ENCODE measurements around the gene PNMA8A. TPM values are rescaled to one million over a fixed set of nuclear protein-coding genes. Genes with fewer than 3 reads are reported as not detected.

Gene PNMA8A
- total RNA-seq, 1 donor from 2014 or later, result 10.1 TPM

DNA sequence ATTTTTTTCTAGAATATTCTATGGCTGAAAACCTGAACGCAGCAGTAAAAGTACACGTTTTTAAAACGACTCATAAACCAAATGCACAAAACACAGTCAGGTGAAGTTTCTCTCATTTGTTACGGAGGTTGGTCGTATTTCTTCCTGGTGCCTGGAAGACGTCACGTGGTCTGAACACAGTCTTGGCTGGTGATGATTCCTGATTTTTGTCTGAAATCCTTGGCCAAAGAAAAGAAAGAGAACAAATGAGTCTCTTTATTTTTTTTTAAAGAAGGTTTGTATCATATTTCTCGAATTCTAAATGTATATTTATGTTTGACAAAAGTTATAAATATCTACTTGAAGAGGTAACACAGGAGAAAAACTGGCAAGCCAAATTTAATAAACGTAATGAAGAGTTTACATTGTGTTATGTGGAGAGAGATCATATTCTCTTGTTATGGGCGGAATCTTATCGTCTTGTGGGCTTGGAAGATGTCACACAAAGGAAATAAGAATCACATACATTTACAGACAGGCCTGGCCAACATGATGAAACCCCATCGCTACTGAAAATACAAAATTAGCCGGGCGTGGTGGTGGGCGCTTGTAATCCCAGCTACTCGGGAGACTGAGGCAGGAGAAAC, 10.0 kb upstream of the PNMA8A start:
- H3K27me3 Mint-ChIP-seq (ENCODE audit: low read depth), result no peaks in the 10 kb centered on the region
- H3K4me1 Mint-ChIP-seq (ENCODE audit: low read depth), result peaks cover 44% of the 10 kb centered on the region
- no peaks in the 10 kb centered on the region for H3K9me3 Mint-ChIP-seq (ENCODE audit: low read depth)
- no peak for DNase-seq (ENCODE audit: low spot score)
- no peaks in the 10 kb centered on the region for H3K36me3 Mint-ChIP-seq (ENCODE audit: low read depth)
- peak overlapping the region; percentile 37 for H3K4me3 Mint-ChIP-seq (ENCODE audit: unreplicated experiment)
- peak overlapping the region; percentile 94 for H3K27ac Mint-ChIP-seq (ENCODE audit: unreplicated experiment)
- TF ChIP-seq, protein P1, sequence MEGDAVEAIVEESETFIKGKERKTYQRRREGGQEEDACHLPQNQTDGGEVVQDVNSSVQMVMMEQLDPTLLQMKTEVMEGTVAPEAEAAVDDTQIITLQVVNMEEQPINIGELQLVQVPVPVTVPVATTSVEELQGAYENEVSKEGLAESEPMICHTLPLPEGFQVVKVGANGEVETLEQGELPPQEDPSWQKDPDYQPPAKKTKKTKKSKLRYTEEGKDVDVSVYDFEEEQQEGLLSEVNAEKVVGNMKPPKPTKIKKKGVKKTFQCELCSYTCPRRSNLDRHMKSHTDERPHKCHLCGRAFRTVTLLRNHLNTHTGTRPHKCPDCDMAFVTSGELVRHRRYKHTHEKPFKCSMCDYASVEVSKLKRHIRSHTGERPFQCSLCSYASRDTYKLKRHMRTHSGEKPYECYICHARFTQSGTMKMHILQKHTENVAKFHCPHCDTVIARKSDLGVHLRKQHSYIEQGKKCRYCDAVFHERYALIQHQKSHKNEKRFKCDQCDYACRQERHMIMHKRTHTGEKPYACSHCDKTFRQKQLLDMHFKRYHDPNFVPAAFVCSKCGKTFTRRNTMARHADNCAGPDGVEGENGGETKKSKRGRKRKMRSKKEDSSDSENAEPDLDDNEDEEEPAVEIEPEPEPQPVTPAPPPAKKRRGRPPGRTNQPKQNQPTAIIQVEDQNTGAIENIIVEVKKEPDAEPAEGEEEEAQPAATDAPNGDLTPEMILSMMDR (IDR thresholded peaks at IDR 0.05), result no peak

DNA sequence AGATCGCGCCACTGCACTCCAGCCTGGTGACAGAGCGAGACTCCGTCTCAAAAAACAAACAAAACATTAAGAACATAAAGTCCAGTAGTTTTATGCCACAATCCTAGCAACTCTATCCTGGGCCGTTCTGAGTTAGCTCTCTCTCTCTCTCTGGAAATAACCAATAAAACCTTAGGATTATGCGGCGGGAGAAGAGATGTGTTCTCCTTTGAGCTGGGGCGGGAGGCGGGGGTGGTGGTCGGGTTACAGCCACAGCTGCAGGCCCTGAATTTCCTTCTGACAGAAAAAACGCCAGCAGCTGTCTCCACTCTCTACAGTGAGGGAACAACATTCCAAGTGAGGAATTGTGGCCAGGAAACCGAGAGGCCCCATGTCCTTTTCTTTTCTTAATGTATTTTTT, 9.1 kb upstream of the PNMA8A start:
- peak overlapping the region; percentile 37 for H3K4me3 Mint-ChIP-seq (ENCODE audit: unreplicated experiment)
- no peaks in the 10 kb centered on the region for H3K27me3 Mint-ChIP-seq (ENCODE audit: low read depth)
- TF ChIP-seq, protein P1 (IDR thresholded peaks at IDR 0.05), result no peak
- H3K4me1 Mint-ChIP-seq (ENCODE audit: low read depth), result peaks cover 51% of the 10 kb centered on the region
- H3K27ac Mint-ChIP-seq (ENCODE audit: unreplicated experiment), result peak overlapping the region; percentile 94
- DNase-seq (ENCODE audit: low spot score), result no peak
- no peaks in the 10 kb centered on the region for H3K9me3 Mint-ChIP-seq (ENCODE audit: low read depth)
- H3K36me3 Mint-ChIP-seq (ENCODE audit: low read depth), result no peaks in the 10 kb centered on the region

DNA sequence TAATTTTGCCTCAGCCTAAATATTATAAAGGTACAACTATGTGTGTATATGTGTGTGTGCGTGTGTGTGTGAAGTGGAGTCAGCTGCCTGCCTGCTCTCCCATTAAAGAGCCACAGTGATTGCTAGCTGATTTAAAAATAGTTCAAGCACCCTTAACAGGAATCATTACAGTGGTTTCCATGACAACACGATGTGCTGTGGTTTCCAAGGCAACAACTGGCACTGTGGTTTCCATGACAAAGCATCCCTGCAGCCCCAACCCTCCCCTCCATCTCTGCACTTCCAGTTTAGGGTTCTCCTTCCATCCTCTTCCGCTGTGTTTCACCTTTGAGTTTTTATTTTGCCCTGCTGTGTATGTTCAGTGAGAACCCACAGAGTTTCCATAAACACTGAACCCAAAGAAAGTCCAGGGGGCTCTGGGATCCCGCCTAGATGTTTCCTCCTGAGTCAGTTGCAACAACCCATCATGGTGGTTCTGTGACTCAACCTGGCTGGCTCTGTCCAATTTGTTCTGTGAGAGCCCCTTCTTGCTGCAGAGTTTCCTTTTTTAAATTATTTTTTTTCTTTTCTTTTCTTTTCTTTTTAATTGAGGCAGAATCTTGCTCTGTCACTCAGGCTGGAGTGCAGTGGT, 7.1 kb upstream of the PNMA8A start:
- no peaks in the 10 kb centered on the region for H3K27me3 Mint-ChIP-seq (ENCODE audit: low read depth)
- H3K9me3 Mint-ChIP-seq (ENCODE audit: low read depth), result no peaks in the 10 kb centered on the region
- DNase-seq (ENCODE audit: low spot score), result no peak

DNA sequence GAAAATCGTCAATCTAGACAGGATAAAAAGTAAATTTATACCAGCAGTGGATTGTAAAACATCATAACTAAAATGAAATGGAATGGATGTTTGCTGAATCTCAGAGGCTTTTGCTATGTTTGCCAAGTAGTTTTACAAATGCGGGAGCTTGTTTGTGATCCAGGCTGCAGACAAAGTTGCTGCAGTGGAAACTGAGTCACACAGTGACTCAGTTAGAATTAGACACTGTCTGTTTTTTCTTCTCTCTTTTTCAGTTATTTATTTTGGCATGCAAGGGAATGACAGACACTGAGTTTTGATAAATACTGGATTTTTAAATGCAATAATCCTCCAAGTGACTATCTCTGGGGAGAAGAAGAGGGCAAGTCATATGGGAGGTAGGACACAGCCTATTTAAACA, 4.6 kb upstream of the PNMA8A start:
- Mint-ChIP-seq H3K36me3 (ENCODE audit: low read depth) (no peaks in the 10 kb centered on the region), H3K4me1 (ENCODE audit: low read depth) (peaks cover 37% of the 10 kb centered on the region), H3K9me3 (ENCODE audit: low read depth) (no peaks in the 10 kb centered on the region), H3K27ac (ENCODE audit: unreplicated experiment) (peak overlapping the region; percentile 58), H3K4me3 (ENCODE audit: unreplicated experiment) (no peak overlapping the region), H3K27me3 (ENCODE audit: low read depth) (no peaks in the 10 kb centered on the region)
- TF ChIP-seq, protein P1 (IDR thresholded peaks at IDR 0.05), result no peak
- no peak for DNase-seq (ENCODE audit: low spot score)

More for the DNA sequence above, 7.1 kb upstream of the PNMA8A start:
- Mint-ChIP-seq H3K4me3 (ENCODE audit: unreplicated experiment) (peak overlapping the region; percentile 35), H3K4me1 (ENCODE audit: low read depth) (peaks cover 48% of the 10 kb centered on the region), H3K27ac (ENCODE audit: unreplicated experiment) (peak overlapping the region; percentile 86), H3K36me3 (ENCODE audit: low read depth) (no peaks in the 10 kb centered on the region)
- TF ChIP-seq, protein P1 (IDR thresholded peaks at IDR 0.05), result no peak

GRCh38 chr19:46474211-46474610, 2.8 kb upstream of the PNMA8A start:
- Mint-ChIP-seq H3K36me3 (ENCODE audit: low read depth) (no peaks in the 10 kb centered on the region), H3K4me1 (ENCODE audit: low read depth) (peaks cover 39% of the 10 kb centered on the region), H3K27ac (ENCODE audit: unreplicated experiment) (no peak overlapping the region), H3K27me3 (ENCODE audit: low read depth) (no peaks in the 10 kb centered on the region), H3K9me3 (ENCODE audit: low read depth) (no peaks in the 10 kb centered on the region), H3K4me3 (ENCODE audit: unreplicated experiment) (no peak overlapping the region)
- peak; percentile 41 for DNase-seq (ENCODE audit: low spot score)
- TF ChIP-seq, protein P1 (IDR thresholded peaks at IDR 0.05), result no peak
